Glomerular visceral epithelial cell (primary cell): Measurements from ENCODE around the gene SSB.
"Not testable (repeated sequence)": the region's sequence is repeated elsewhere in the genome, so short reads cannot be mapped to it uniquely, and the experiment has no call there.

Experiments
- DNase-seq: peaks from one replicate; pipeline ENCODE4 v3.0.0-alpha.2; 2016; ENCODE audit errors: extremely low spot score

The SSB gene

DNA sequence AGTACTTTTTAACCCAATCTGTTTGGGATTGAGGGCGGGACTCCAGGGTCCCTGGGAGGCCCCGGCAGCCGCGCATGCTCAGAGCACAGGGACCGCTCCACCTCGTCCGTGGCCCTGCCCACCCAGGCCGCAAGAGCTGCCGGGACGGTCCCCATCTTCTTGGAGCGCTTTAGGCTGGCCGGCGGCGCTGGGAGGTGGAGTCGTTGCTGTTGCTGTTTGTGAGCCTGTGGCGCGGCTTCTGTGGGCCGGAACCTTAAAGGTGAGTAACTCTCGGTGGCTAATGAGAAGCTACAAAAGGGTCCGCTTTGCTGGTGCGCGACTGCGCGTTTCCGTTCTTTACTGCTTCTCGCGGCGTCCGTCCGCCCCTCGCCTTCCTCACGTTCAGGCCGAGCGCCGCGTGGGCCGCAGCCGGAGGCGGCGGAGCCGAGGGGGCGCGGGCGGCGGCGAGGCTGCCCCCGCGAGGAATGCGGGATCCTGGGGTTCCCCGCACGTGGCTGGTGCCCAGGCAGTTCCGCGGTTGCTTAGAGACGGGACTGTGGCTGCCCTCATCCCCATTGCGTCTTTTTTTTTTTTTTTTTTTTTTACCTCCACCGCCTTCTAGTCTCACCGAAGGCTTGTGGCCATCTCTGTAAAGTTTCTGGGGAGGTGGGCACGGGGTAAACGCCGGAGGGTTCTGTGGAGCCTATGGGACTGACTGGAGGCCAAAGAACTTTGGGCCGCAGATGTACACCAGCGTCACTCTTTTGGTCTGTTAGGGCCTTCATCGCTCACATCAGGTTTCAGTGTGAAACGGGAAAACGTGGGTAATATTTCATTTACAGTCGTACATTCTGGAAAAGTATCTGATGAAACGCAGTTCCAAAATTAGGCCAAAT lies at the start of gene SSB:
SSB (plus strand) TSS at position 154 of the 875 bp plus-strand sequence. CDS start 2,090 bp downstream, outside the sequence.
- DNase-seq, result peak; percentile 98

DNA sequence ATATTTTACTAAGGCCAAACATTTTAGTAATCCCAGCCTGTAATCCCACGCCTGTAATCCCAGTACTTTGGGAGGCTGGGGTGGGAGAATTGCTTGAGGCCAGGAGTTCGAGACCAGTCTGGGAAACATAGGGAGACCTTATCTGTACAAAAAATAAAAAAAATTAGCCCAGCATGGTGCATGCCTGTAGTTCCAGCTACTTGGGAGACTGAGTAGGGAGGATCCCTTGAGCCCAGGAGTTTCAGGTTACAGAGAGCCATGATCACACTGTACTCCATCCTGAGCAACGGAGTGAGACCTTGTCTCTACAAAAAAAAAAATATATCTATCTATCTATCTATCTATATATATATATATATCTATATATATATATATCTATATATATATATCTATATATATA lies 45.9 kb upstream of the SSB start:
- DNase-seq, result no peak

DNA sequence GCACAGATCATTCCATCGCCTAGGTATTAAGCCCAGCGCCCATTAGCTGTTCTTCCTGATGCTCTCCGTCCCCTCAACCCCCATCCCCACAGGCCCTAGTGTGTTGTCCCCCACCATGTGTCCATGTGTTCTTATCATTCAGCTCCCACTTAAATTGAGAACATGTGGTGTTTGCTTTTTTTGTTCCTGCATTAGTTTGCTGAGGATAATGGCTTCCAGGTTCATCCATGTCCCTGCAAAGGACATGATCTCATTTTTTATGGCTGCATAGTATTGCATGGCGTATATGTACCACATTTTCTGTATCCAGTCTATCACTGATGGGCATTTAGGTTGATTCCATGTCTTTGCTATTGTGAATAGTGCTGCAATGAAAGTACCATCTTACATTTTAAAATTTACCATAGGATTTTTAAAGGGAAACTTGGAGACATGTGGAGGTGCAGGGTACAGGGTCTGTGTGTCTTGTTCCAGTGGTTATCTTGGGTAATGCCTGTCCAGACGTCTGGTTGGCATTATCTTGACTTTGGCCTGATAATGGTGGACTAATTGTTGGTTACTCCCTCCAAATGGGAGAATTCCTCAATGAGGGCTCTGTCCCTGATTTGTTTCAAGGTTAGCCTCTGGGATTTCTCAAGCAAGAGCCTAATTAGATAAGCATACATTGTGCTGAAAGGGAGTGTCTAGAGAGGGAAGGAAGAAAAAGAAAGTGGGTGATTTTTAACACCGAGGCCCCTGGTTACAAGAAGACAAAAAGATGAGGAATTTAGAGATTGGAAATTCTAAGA lies 43.4 kb upstream of the SSB start:
- no peak for DNase-seq

DNA sequence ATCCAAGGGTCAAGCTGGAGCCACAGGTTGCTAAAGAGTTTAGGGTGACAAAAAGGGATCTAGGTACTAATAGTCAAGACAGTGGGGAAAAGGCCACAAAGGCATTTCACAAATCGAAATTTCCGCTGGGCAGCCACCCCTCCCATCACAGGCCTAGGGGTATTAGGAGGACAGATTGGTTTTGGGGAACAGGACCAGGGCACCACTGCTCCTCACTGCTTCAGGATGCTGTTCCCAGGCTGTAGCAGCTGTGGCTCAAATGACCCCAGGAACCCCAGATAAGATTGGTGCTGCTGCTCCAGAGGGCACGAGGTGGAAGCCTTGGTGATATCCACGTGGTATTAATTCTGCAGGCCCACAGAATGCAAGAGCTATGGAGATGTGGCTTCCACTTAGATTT lies 42.3 kb upstream of the SSB start:
- no peak for DNase-seq

DNA sequence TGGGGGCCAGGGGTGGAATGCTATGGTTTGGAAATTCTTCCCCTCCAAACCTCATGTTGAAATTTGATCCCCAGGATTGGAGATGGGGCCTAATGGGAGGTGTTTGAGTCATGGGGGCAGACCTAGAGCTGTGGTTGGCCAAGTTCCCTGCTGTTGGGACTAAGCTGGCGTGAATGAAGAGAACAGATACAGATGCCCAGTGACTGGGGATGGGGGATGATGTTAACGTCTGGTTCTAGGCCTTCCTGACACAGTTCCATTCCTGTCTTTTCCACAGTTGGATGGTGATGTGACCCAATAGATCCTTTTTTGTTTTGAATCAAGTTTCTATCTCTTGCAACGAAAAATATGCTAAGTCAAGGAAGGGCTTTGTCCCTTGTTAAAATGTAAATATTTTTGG lies 41.3 kb upstream of the SSB start:
- DNase-seq, result no peak

DNA sequence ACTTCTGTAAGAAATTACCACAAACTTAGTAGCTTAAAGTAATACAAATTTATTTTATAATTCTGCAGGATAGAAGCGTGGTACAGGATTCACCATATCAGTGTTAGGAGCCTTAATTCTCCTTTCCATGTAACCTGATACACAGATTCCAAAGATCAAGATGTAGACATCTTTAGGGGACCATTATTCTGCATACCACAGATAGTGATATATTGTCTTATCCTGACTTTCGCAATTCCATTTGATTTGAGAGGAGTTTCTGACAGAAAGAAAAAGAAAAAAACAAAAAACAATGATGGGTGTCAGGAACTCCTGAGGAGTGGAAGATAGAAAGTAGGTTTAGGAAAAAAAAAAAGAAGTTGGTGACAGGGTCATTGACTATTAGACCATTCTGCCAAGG lies 40.9 kb upstream of the SSB start:
- DNase-seq, result no peak

DNA sequence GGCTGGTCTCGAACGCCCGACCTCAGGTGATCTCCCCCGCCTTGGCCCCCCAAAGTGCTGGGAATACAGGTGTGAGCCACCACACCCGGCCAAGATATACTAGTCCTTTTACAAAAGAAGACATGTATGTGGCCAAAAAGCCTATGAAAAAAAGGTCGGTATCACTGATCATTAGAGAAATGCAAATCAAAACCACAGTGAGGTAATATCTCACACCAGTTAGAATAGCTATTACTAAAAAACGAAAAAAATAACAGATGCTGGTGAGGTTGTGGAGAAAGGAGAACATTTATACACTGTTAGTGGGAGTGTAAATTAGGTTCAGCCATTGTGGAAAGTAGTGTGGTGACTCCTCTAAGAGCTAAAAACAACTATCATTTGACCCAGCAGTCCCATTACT lies 38.7 kb upstream of the SSB start:
- DNase-seq, result no peak

DNA sequence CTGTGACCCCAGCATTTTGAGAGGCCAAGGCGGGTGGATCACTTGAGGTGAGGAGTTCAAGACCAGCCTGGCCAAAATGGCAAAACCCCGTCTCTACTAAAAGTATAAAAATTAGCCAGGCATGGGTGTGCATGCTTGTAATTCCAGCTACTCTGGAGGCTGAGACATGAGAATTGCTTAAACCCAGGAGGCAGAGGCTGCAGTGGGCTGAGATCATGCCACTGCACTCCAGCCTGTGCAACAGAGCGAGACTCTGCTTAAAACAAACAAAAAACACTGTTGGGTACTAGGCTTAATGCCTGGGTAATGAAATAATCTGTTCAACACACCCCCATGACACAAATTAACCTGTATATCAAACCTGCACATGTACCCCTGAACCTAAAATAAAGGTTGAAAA lies 37.9 kb upstream of the SSB start:
- DNase-seq, result not testable (repeated sequence)

DNA sequence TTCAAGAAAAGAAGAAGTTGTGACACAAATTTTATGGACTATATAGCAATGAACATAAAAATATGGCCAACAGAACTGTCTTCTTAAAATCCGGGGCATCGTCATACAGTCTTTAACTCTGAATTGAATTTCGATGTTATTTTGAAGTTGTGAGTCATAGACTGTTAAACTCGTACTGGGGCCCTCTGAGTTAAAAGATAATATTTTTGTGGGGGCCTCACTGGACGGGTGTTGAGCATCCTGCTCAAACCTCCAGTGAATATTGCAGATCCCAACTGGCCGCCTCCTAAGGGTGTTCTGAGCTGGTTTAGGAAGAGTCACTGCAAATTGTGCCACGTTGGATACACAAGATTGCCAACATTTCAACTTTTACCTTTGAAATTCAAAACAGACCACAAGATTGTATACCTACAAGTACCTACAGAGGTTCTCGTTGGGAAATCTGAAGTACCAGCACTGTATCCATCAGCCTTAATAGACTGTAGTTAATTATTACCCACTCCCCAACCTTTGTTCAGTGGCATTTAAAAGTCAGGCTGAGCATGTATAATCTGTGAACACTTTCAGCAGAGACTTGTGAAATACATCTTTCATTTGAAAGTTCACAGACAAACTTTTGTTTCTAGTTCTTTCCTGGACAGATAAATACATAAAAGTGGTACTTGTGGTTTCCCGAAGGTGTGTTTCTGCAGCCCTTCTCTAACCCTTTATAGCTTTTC lies 37.3 kb upstream of the SSB start:
- peak; percentile 25 for DNase-seq

DNA sequence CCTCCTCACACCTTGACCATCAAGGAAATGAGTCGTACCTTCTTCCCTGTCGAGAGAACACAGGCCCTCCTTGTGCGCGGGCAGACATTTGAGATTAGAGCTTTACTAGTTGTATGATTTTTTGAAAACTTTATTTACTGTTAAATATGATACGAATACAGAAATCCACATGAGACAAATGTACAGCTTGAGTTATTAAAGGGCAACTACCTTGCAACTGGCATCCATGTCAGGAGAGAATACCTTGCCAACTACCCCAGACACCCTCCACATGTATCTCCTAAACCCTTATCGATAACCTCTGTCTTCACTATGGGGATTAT lies 36.7 kb upstream of the SSB start:
- DNase-seq, result peak; percentile 20

DNA sequence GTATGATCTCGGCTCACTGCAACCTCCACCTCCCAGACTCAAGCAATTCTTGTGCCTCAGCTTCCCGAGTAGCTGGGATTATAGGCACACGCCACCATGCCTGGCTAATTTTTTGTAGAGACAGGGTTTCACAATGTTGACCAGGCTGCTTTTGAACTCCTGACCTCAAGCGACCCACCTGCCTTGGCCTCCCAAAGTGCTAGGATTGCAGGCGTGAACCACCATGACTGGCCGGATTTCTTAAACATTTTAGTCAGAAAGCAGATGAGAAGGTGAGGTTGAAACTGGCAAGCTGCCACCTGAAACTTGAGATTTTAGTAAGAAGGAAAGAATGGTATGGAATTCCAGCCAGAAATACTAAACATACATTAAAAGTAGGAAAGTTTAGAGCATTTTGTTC lies 33.1 kb upstream of the SSB start:
- peak; percentile 40 for DNase-seq

DNA sequence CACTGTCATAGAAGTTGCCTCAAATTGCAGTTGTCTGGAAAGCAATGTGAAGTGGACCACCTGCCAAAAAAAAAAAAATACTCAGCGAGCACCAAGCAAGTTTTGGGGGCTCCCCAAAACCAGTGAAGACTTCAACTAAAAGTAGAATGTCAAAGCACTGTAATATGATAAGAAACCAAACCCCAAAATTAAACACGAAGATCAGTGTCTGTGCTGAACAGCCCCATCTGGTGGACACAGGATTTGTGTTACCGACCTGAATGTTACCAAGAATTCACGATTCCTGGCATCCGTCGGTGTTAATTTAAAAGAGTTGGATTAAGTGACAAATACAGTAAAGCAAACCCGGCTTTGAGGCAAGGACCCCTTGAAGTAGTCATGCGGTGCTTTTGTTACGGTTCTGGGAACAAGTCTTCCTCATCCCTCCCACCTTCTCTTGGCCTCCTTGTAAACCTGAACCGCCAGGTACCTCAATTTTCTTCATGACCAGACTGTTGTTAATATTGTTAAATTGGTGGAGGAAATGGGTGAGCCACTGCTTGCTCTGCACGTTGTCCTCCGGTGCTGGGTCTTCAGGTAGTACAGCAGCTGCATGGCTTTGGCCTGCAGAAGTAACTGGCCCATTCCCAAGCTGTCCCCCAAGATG lies 31.3 kb upstream of the SSB start:
- peak; percentile 49 for DNase-seq

DNA sequence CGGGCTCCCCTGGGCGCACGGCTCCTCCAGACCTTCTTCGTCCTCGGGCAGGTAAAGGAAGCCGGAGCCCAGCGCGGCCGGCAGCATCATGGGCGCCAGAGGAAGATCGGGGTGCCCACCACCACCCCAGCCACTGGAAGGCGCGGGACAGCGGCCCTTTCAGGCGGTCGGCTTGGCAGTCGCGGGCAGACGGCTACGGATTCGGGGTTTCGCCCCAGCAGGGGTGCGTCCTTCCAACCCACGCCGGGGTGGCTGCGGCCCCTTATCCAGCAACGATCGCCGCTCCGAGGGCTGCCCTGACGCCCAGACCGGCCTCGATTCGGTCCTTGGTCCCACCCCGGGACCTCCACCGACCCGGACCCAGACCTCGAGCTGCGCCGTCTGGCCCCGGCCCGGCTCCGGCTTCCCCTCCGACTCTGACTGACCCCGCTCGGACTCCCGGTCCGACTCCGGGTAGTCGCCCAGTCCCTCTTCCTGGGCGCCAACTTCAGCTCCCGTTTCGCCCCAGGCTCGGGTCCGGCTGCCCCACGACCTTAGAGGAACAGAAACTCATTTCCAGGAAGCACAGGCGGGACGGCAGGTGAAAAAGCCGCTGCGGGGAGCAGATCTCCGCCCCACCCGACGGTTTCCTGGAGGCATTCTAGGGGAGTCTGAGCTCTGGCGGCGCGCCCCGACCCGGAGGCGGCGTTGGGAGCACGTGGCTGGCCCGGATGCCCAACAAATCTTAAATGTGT lies 30.2 kb upstream of the SSB start:
- no peak for DNase-seq

DNA sequence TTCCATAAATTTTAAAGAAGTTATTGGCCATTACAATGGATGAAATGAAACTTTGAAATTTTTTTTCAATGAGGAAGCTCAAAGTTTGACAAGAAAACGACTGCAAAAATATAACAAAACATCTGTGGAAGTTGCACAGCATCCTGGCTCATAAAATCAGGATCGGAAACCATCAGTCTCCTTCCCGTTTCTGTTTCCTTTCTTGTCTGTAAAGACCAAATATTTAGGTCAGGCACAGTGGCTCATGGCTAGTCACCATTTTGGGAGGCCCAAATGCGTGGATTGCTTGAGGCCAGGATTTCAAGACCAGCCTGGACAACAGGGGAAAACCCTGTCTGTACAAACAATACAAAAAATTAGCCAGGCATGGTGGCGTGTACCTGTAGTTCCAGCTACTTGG lies 27.6 kb upstream of the SSB start:
- no peak for DNase-seq

DNA sequence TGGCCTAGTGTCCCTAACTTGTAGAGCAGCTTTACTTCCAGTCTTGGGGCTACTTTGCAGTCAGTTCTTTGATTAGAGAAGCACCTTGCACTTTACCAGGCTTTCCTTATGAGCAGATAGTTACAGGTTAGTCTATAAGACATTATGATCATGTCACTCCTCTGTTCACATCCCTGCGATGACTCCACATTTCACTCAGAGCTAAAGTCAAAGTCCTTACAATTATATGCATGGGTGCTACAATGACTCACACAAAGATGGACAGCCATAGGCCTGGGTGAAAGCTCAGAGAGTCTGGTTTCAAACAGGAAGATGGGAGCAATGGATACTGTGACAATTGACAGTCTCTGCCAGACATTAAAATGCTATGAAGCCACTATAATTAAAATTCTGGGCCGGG lies 27.1 kb upstream of the SSB start:
- peak; percentile 42 for DNase-seq

DNA sequence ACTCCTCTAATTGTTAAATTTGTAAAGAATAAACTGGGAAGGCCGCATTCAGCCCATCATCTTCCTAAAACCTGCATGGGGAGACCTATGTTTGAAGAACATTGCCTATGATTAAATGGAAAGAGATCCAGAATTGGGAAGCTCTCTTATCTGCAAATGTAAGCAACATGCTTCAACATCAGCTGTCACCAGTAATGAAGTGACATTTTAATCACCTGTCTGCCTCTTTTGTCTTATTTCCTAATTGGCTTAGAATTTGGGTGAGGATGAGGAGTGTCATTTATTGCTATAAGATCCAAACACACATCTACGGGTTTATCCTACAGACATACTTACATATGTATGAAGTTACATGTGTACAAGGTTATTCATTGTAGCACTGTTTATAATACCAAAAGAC lies 26.0 kb upstream of the SSB start:
- no peak for DNase-seq

DNA sequence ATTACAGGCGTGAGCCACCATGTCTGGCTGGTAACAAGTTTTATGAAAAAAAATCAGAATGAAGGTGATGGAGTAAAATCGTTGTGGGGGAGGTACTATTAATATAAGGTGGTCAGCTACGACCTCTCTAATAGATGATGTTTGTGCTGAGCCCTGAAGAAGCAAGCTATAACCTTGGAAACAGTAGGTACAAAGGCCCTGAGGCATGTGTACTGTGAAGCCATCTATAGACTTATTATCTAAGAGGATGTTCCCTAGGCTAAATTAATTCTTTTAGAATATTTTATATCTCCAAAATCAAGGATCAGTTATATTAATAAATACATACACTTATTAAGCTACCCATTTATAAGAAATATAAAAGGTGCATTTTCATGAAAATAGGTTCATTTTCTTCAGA lies 23.3 kb upstream of the SSB start:
- no peak for DNase-seq

DNA sequence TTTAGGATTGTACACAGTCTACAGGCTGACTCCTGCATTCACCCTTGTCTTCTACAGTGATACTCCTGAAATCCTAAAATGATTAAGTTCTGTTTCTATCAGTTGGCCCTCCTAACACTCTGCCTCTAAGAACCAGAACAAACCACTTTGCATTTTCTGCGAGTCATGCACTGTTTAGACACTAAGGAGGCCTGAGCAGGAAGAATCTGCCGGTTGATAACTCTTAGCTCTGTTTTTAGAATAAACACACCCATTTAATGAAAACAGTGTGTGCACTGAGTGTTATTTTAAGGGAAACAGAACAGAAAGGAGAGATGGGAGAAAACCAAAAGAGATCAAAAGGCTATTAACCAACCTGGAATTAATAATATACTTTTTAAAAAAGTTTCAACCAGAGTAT lies 22.9 kb upstream of the SSB start:
- peak; percentile 13 for DNase-seq

DNA sequence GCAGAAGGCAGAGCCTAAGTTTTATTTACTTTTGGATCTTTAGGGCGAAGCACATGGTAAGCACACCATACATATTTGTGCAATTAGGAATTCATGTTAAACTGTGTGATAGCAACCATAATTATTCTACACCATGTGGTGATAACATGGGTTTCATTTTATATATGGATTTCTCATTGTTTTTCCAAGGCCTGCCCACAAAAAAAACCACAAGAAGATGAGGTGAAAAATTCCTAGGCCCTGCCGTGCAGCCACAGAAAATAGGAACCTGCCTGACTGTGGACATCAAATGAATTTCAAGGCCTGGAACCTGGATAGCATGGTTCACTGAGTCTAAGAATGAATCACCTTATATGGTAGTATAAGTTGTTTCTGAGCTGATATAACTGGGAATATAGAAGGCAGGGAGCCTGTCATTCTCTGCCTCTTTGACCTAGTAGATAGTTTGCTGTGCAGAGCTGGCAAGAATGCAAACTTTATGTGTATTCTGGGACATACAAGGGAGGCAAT lies 22.4 kb upstream of the SSB start:
- DNase-seq, result peak; percentile 88

DNA sequence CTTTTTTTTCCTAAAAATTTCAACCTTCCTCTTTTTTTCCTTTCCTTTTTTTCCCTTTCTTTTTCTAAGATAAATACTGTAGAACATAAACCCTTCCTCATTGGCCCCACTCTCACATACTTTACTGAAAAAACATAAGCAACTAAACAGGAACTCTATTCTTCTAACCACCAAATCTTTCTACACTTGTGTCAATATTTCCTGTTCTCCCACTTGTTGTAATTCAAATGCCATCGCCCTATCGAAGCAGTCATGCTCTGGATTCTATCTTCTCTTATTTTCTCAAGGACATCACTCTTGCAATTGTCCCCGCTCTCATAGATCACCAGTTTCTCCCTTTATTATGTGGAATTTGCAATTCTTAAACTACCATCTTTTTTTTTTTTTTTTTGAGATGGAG lies 20.2 kb upstream of the SSB start:
- DNase-seq, result no peak
